Endothelial cell of umbilical vein (primary cell): ENCODE results near the gene TTC39A. TPM values are rescaled to one million over a fixed set of nuclear protein-coding genes. Genes with fewer than 3 reads are reported as not detected.

Source experiments
- BruUV-seq: library from RNA; stranded (reverse); fragments of 400-500 nt; replicated peaks from 2 replicates; lab custom pipeline; 2021; lab: Mats Ljungman, UMichigan
- CTCF ChIA-PET: fragments of 300-600, 350-600 bp; sonication (Branson Sonifier 250); formaldehyde crosslinking; loops from one replicate; lab custom pipeline; 2021; ENCODE audit warnings: antibody characterized with exemption, inconsistent platforms; lab: Charles Lee
- POLR2A ChIA-PET: fragments of 300-600, 350-600 bp; sonication (Branson Sonifier 250); formaldehyde crosslinking; loops from one replicate; lab custom pipeline; 2021; ENCODE audit warnings: antibody characterized with exemption, inconsistent platforms; lab: Charles Lee
- DNase-seq: peaks from one replicate; pipeline ENCODE4 v3.0.0-alpha.2; 2011; ENCODE audit warnings: low read depth, low spot score
- FAIRE-seq: peaks from 2 replicates; lab custom pipeline; 2011; peaks lifted over from hg19 to GRCh38; lab: Jason Lieb, UNC
- H2AFZ ChIP-seq: 2 replicates; pipeline ENCODE4 v1.6.0; 2012; ENCODE audit warnings: low read depth, low read length, control low read depth, inconsistent platforms
- H3K27ac ChIP-seq: 2 replicates; pipeline ENCODE4 v1.5.1; 2011; ENCODE audit warnings: low read depth, mild to moderate bottlenecking, control low read depth, low read length, moderate library complexity; ENCODE audit not compliant: insufficient read depth
- H3K27me3 ChIP-seq, 2 experiments: 2 replicates each; pipeline versions ENCODE4 v1.6.0 to v1.6.1; 2011; ENCODE audit warnings: low read length in 2 of 2, mixed read lengths in 1 of 2; ENCODE audit not compliant: control insufficient read depth in 2 of 2, insufficient read depth in 2 of 2
- H3K36me3 ChIP-seq, 2 experiments: 2 replicates in 1 of 2; 3 replicates in 1 of 2; pipeline ENCODE4 v1.5.1; 2011; ENCODE audit warnings: low read length in 2 of 2, mild to moderate bottlenecking in 1 of 2, moderate library complexity in 1 of 2; ENCODE audit not compliant: control insufficient read depth in 2 of 2, insufficient read depth in 2 of 2; ENCODE audit errors: extremely low read depth in 1 of 2
- H3K4me1 ChIP-seq: 3 replicates; pipeline ENCODE4 v1.5.1; 2011; ENCODE audit warnings: mild to moderate bottlenecking, low read length; ENCODE audit not compliant: control insufficient read depth, insufficient read depth; ENCODE audit errors: extremely low read depth
- H3K4me2 ChIP-seq: 2 replicates; pipeline ENCODE4 v1.6.1; 2011; ENCODE audit warnings: low read length, control low read depth, mixed read lengths; ENCODE audit not compliant: insufficient read depth
- H3K4me3 ChIP-seq, 3 experiments: fragments of 200-600 bp in 1 of 3; sonication (generic), shearing (Covaris generic) in 1 of 3; replicated peaks in 1 of 3; 2 replicates each; pipeline ENCODE4 v1.5.1; 2011 to 2016; ENCODE audit warnings: control low read depth in 3 of 3, low read length in 3 of 3, mild to moderate bottlenecking in 2 of 3, inconsistent platforms in 1 of 3, low read depth in 1 of 3, moderate library complexity in 1 of 3; ENCODE audit not compliant: insufficient read depth in 1 of 3
- H3K79me2 ChIP-seq: 2 replicates; pipeline ENCODE4 v1.6.0; 2012; ENCODE audit warnings: low read length, inconsistent platforms; ENCODE audit not compliant: control insufficient read depth, insufficient read depth
- H3K9ac ChIP-seq: replicated peaks from 2 replicates; pipeline ENCODE3; 2011; ENCODE audit warnings: low read length, control low read depth; ENCODE audit not compliant: insufficient read depth; ENCODE audit errors: extremely low read depth
- H3K9me1 ChIP-seq: replicated peaks from 3 replicates; pipeline ENCODE4 v1.6.0; 2011; ENCODE audit warnings: mild to moderate bottlenecking, low read length; ENCODE audit not compliant: control insufficient read depth, insufficient read depth; ENCODE audit errors: extremely low read depth
- H3K9me3 ChIP-seq: replicated peaks from 2 replicates; pipeline ENCODE4 v1.5.1; 2012; ENCODE audit warnings: low read length, inconsistent platforms; ENCODE audit not compliant: control insufficient read depth, insufficient read depth
- H4K20me1 ChIP-seq: replicated peaks from 2 replicates; pipeline ENCODE3; 2011; ENCODE audit warnings: mild to moderate bottlenecking, low read length; ENCODE audit not compliant: control insufficient read depth, insufficient read depth; ENCODE audit errors: extremely low read depth
- EZH2 ChIP-seq: IDR thresholded peaks from 2 replicates; pipeline ENCODE4 v1.6.1; 2012; ENCODE audit warnings: borderline replicate concordance, low read depth, mild to moderate bottlenecking, moderate library complexity, low read length, inconsistent platforms; ENCODE audit not compliant: severe bottlenecking
- FOS ChIP-seq: IDR thresholded peaks from 2 replicates; pipeline ENCODE4 v1.6.1; 2011; ENCODE audit warnings: mild to moderate bottlenecking, low read length, moderate library complexity, borderline replicate concordance; ENCODE audit not compliant: insufficient read depth
- JUN ChIP-seq: IDR thresholded peaks from 2 replicates; pipeline ENCODE4 v1.6.1; 2011; ENCODE audit warnings: borderline replicate concordance, low read depth; ENCODE audit not compliant: insufficient read length, insufficient read depth
- dilution Hi-C: fragments of 300-500 bp; cut with MboI; formaldehyde crosslinking; loops from one replicate; pipeline ENCODE4 v1.15.0; 2019; ENCODE audit warnings: low sequenced_read_pairs; ENCODE audit not compliant: extremely low pct_ligation_motif_present
- intact Hi-C: fragments of 100-400 bp; cut with micrococcal nuclease; formaldehyde crosslinking; loops from one replicate; pipeline ENCODE4 v1.10.0; 2022
- polyA plus RNA-seq, 4 experiments: library from polyadenylated mRNA; depleted of rRNA in 3 of 4; stranded (reverse) in 3 of 4; unstranded in 1 of 4; fragments of >200 nt; gene quantifications; 2 replicates each; pipeline versions ENCODE4 v1.2.1 to v1.2.3, GENCODE V29; 2011 to 2012; ENCODE audit warnings: missing spikeins in 1 of 4
- total RNA-seq: library from RNA; stranded (reverse); gene quantifications from 2 replicates; pipeline ENCODE4 v1.2.3, GENCODE V29; 2021

Gene TTC39A
- total and polyA plus RNA-seq, 2 donors (not counting 3 experiments of a cell fraction or from before 2014, with no cell fraction given) = 1.1 to 1.7 TPM

DNA sequence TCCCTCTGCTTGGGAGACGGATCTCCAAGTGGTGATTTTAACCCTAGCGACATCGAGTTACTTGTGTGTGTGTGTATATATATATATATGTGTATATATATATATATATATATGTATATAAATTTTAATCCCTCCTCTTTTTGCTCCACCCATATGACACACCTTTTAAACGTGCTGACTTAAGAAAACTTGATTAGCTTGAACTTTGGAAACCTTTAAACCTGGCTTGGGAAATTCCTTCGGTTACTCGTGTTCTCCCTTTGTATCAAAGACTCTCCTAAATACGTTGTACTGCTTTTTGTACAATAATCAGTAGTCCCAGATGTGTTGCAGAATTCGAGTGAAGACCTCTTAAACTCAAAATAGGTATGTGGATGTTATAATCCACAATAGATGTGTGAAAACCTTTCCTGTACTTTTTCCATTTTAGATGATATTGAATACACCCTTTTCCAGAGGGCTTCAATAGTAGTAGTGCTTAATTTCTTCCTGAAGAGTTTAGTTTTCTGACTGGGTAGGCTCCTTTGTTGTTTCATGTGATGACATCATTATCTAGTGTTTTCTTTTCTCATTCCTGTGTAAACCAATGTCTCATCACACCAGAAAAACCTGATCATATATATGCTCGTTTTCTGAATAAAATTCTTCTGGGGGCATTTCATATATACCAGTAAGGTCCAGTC lies 92.9 kb downstream of the TTC39A start:
- intact Hi-C loops = loop anchor here (1.0 to 10.0 kb wide), 2 partner anchors 59 to 297 kb away; no protein-coding TSS in a partner anchor
- peak; percentile 58 for DNase-seq
- H3K4me2 ChIP-seq = peak overlapping the region; percentile 99
- no peaks in the 10 kb centered on the region for H3K36me3 ChIP-seq
- FAIRE-seq = peak; percentile 67
- CTCF ChIA-PET = interaction anchor here (1.1 to 2.7 kb wide), 3 partner anchors 14 to 59 kb away, joined by 3 to 19 read pairs (median 4); no protein-coding TSS in a partner anchor
- TSS peak; percentile 27 for BruUV-seq
- POLR2A ChIA-PET = interaction anchor here (1.4 kb wide), 1 partner anchor 10 kb away, joined by 3 read pairs; no protein-coding TSS in a partner anchor
- peaks cover 3% of the 10 kb centered on the region for H4K20me1 ChIP-seq
- peak overlapping the region; percentile 97 for H3K27ac ChIP-seq
- H2AFZ ChIP-seq = no peak overlapping the region
- peak overlapping the region; percentile 88 to 98 (median 91) for H3K4me3 ChIP-seq
- H3K9me3 ChIP-seq = no peaks in the 10 kb centered on the region
- H3K9me1 ChIP-seq = no peaks in the 10 kb centered on the region
- dilution Hi-C loops = no loop called here
- no peaks in the 10 kb centered on the region for H3K27me3 ChIP-seq
- peaks cover 60% of the 10 kb centered on the region for H3K79me2 ChIP-seq
- peaks cover 26% of the 10 kb centered on the region for H3K4me1 ChIP-seq
- H3K9ac ChIP-seq = peak overlapping the region; percentile 99
- TF ChIP-seq JUN = peak; percentile 47
- TF ChIP-seq FOS = no peak
- TF ChIP-seq EZH2 = no peak

Other genes starting within 250 kb of the TTC39A start
- not detected in 2 replicates for gene C1orf185, start 228.3 kb downstream of the TTC39A start, total RNA-seq
- not detected in 2 replicates for gene C1orf185, start 228.3 kb downstream of the TTC39A start, polyA plus RNA-seq
- 82.9 and 94.4 TPM in 2 replicates for gene RNF11, start 94.3 kb downstream of the TTC39A start, total RNA-seq
- gene RNF11, start 94.3 kb downstream of the TTC39A start, polyA plus RNA-seq = 75.2 and 96.3 TPM in 2 replicates
- gene EPS15, start 188.7 kb upstream of the TTC39A start, total RNA-seq = 44.8 and 52.4 TPM in 2 replicates
- gene EPS15, start 188.7 kb upstream of the TTC39A start, polyA plus RNA-seq = 10.7 and 15.4 TPM in 2 replicates